Stromal cell of bone marrow (primary cell): ENCODE data around the gene CDK16.

Experiments
- DNase-seq: peaks from one replicate; pipeline ENCODE4 v3.0.0-alpha.2; 2012; ENCODE audit warnings: low read depth

The CDK16 gene

GRCh38 chrX:47228550-47229270 is 10.2 kb downstream of the CDK16 start:
- no peak for DNase-seq

GRCh38 chrX:47229427-47229826 is 10.9 kb downstream of the CDK16 start:
- no peak for DNase-seq

GRCh38 chrX:47230136-47230868 is 11.8 kb downstream of the CDK16 start:
- no peak for DNase-seq

- DNase-seq = no peak
These were observed 12.7 kb downstream of the CDK16 start for GRCh38 chrX:47231167-47231566.

- no peak for DNase-seq
These were observed 13.8 kb downstream of the CDK16 start for GRCh38 chrX:47232197-47232802.

GRCh38 chrX:47232803-47233332 is 14.4 kb downstream of the CDK16 start, which contains the start of gene USP11:
USP11 (plus strand) TSS chrX:47233009; CDS start chrX:47233044, 35 bp downstream.
- no peak for DNase-seq

GRCh38 chrX:47233333-47234113 is 15.0 kb downstream of the CDK16 start:
- peak; percentile 92 for DNase-seq

GRCh38 chrX:47234583-47234982 is 16.1 kb downstream of the CDK16 start:
- DNase-seq = no peak

GRCh38 chrX:47235691-47236103 is 17.2 kb downstream of the CDK16 start:
- peak; percentile 29 for DNase-seq

- DNase-seq = no peak
These were observed 20.7 kb downstream of the CDK16 start for GRCh38 chrX:47239199-47239598.

GRCh38 chrX:47239898-47240545 is 21.5 kb downstream of the CDK16 start:
- DNase-seq = no peak

- no peak for DNase-seq
These were observed 22.1 kb downstream of the CDK16 start for GRCh38 chrX:47240619-47241018.

- no peak for DNase-seq
These were observed 22.9 kb downstream of the CDK16 start for GRCh38 chrX:47241201-47242011.

GRCh38 chrX:47242321-47242720 is 23.8 kb downstream of the CDK16 start:
- no peak for DNase-seq

GRCh38 chrX:47243351-47243750 is 24.9 kb downstream of the CDK16 start:
- DNase-seq = no peak

GRCh38 chrX:47244676-47245075 is 26.2 kb downstream of the CDK16 start:
- no peak for DNase-seq

GRCh38 chrX:47245156-47245555 is 26.7 kb downstream of the CDK16 start:
- DNase-seq = no peak

GRCh38 chrX:47247206-47247998 is 28.9 kb downstream of the CDK16 start:
- DNase-seq = peak; percentile 38

- no peak for DNase-seq
These were observed 29.5 kb downstream of the CDK16 start for GRCh38 chrX:47247999-47248320.

- DNase-seq = no peak
These were observed 30.1 kb downstream of the CDK16 start for GRCh38 chrX:47248576-47248975.
